Kidney epithelial cell (primary cell): ENCODE results near the gene IL11RA. TPM values are rescaled to one million over a fixed set of nuclear protein-coding genes. Genes with fewer than 3 reads are reported as not detected.

Source experiments
- DNase-seq: peaks from one replicate; pipeline ENCODE4 v3.0.0-alpha.2; 2010; ENCODE audit warnings: low read depth
- H3K27me3 ChIP-seq: 2 replicates; pipeline ENCODE4 v1.6.0; 2011; ENCODE audit warnings: low read length; ENCODE audit not compliant: control insufficient read depth, insufficient read depth
- H3K36me3 ChIP-seq: 2 replicates; pipeline ENCODE4 v1.5.1; 2011; ENCODE audit warnings: low read length; ENCODE audit not compliant: control insufficient read depth, insufficient read depth
- H3K4me3 ChIP-seq: 2 replicates; pipeline ENCODE4 v1.5.1; 2011; ENCODE audit warnings: low read depth, mild to moderate bottlenecking, control low read depth, low read length
- total RNA-seq: library from RNA; depleted of rRNA; stranded (reverse); fragments of >200 nt; gene quantifications from 2 replicates; pipeline ENCODE4 v1.2.3, GENCODE V29; 2015
- TF ChIP-seq, protein P1 (sequence below): IDR thresholded peaks from 2 replicates; pipeline ENCODE4 v1.5.1; 2011; ENCODE audit warnings: mild to moderate bottlenecking, moderate library complexity, low read length, control low read depth, inconsistent platforms; ENCODE audit not compliant: insufficient read depth, poor library complexity, severe bottlenecking

IL11RA gene
- total RNA-seq, 1 donor from 2014 or later: 5.9 TPM

DNA sequence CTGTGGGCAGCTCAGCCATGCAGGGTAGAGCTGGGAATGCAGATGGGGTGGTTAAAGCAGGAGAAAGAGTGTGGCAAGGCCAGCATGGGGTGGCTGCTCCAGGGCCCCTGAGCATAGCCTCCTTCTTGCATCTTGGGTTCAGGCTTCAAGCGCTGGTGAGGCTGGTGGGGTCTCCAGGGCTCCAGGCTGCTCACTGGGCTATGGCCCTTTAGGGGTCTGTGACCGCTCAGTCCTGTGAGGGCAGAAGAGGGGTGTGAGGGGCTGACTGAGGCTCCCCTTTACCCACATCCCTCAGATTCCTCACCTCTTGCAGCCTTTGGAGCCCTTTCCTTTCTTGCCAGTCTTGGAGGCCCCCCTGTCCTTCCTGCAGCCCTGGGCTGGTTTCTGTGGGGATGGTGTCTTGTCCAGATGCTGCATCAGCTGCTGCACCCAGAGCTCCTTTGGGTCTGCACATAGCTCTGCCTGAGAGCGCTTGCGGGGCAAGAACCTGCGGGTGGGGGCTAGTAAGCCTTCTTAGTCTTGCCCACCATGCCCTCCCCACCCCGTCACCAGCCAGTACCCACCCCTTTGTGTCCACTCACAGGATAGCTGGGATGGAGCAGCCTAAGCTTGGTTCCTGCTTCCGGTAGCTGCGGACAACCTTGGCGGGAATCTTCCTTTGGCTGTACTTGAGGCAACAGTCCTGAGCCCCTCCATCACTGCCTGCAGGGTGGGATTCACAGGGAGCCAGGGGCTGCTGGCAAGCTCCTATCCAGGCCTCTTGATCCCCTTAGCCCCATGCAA, 57.4 kb downstream of the IL11RA start:
- DNase-seq: no peak
- peaks cover 2% of the 10 kb centered on the region for H3K27me3 ChIP-seq
- no peak overlapping the region for H3K4me3 ChIP-seq
- no peaks in the 10 kb centered on the region for H3K36me3 ChIP-seq
- TF ChIP-seq, protein P1, sequence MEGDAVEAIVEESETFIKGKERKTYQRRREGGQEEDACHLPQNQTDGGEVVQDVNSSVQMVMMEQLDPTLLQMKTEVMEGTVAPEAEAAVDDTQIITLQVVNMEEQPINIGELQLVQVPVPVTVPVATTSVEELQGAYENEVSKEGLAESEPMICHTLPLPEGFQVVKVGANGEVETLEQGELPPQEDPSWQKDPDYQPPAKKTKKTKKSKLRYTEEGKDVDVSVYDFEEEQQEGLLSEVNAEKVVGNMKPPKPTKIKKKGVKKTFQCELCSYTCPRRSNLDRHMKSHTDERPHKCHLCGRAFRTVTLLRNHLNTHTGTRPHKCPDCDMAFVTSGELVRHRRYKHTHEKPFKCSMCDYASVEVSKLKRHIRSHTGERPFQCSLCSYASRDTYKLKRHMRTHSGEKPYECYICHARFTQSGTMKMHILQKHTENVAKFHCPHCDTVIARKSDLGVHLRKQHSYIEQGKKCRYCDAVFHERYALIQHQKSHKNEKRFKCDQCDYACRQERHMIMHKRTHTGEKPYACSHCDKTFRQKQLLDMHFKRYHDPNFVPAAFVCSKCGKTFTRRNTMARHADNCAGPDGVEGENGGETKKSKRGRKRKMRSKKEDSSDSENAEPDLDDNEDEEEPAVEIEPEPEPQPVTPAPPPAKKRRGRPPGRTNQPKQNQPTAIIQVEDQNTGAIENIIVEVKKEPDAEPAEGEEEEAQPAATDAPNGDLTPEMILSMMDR: no peak

DNA sequence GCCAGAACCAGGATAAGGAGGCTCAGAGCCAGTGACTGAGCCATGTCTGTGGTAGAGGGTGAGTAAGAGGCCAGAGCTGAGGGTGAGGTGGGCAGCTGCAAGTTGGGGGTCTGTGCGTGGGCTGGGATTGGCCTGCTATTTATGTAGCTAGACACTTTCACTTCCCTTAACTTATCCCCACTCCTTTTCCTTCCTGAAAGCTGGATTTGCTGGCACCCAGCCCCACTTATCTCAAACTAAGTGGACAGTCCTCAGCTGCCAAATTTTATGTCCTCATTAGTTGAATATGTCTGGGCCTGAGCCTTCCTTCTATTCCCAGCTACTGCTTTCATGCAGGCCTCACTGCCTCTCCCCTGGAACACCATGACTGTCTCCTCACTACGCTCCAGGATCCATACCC, 58.0 kb downstream of the IL11RA start, which contains the start of gene CCL21:
TSS of gene CCL21 (minus strand) at position 114 of the 400 bp plus-strand sequence. CDS start at position 44, 70 bp downstream.
- Histone ChIP-seq H3K4me3 (no peak within 1 kb of the TSS), H3K36me3 (no peaks in the 10 kb centered on the region), H3K27me3 (peaks cover 2% of the 10 kb centered on the region)
- TF ChIP-seq, protein P1: no peak
- DNase-seq: no peak

Other genes starting within 250 kb of the IL11RA start
- 14.7 and 16.8 TPM in 2 replicates for gene FAM219A, start 193.6 kb upstream of the IL11RA start, total RNA-seq
- gene DNAI1, start 193.4 kb upstream of the IL11RA start, total RNA-seq: not detected in 2 replicates
- gene ENHO, start 129.2 kb upstream of the IL11RA start, total RNA-seq: 1.5 TPM in 1 of 2 replicates, not detected in the other
- 0.27 and 1.1 TPM in 2 replicates for gene CNTFR, start 62.5 kb upstream of the IL11RA start, total RNA-seq
- gene RPP25L, start 40.1 kb upstream of the IL11RA start, total RNA-seq: 31.5 and 34.0 TPM in 2 replicates
- gene DCTN3, start 31.7 kb upstream of the IL11RA start, total RNA-seq: 92.7 and 128 TPM in 2 replicates
- gene ARID3C, start 23.1 kb upstream of the IL11RA start, total RNA-seq: 0.48 and 1.0 TPM in 2 replicates
- 121 and 129 TPM in 2 replicates for gene SIGMAR1, start 14.4 kb upstream of the IL11RA start, total RNA-seq
- 34.4 and 39.4 TPM in 2 replicates for gene GALT, start 5.5 kb upstream of the IL11RA start, total RNA-seq
- not detected in 2 replicates for gene CCL27, start 10.5 kb downstream of the IL11RA start, total RNA-seq
- gene CCL19, start 39.1 kb downstream of the IL11RA start, total RNA-seq: not detected in 2 replicates
- not detected in 2 replicates for gene CCL21, start 58.0 kb downstream of the IL11RA start, total RNA-seq